HG02885 (cell line): Measurements from ENCODE around the gene ERVMER34-1.
A peak's percentile ranks its signal among the peaks of the same experiment; 100 is the strongest.

Experiments
- ATAC-seq: cut with Tn5 transposase; IDR thresholded peaks from one replicate; pipeline ENCODE4 v1.9.1; 2021; ENCODE audit warnings: mild to moderate bottlenecking; ENCODE audit not compliant: unreplicated experiment, poor library complexity

Gene ERVMER34-1

DNA sequence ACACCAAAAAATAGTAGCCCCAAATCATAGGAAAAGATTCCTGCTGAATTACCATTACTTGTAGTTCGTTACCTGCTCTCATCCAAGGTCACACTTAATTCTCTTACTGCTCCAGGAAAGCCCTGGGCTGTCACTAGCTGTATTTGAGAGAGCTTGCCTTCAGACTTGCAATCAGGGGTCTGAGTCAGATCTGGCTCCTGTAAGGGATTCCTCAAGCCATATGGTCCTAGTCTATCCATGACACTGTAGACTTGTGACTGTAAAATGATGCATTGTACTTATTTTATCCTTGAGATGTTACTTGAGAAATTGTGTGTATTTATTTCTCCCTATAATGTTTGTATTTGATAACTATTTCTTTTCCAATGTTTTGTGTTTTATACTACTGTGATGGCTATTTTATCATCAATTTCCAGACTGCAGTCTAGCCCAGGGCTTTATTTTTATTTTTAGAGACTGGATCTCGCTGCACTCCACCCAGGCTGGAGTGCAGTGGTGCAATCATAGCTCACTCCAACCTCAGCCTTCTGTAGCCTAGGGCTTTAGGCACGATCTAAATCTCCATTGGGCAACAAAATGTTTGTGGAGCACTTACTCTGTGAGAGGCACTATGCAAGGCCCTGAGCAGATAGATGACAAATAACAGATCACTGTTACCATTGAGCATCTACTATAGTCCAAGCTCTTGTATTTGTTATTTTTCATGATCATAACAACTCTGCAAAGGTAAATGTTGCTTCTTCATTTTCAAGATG is 24.2 kb downstream of the ERVMER34-1 start:
- ATAC-seq = no peak

GRCh38 chr4:52721968-52722815 is 29.0 kb downstream of the ERVMER34-1 start:
- peak; percentile 93 for ATAC-seq

DNA sequence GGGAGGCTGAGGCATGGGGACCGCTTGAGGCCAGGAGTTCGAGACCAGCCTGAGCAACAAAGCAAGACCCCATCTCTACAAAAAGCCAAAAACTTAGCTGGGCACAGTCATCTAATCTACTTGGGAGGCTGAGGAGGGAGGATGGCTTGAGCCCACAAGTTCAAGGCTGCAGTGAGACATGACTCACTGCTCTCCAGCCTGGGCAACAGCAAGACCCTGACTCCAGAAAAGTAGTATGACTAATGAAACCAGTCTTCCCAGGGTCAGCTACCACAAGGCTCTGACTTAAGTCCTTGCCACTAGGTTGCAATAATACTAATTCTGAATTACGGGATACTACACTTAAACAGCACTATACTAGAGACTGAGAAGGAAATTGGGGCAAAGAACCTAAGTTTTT is 33.1 kb downstream of the ERVMER34-1 start:
- no peak for ATAC-seq

- no peak for ATAC-seq
Measured at GRCh38 chr4:52716364-52717151, 34.7 kb downstream of the ERVMER34-1 start.

DNA sequence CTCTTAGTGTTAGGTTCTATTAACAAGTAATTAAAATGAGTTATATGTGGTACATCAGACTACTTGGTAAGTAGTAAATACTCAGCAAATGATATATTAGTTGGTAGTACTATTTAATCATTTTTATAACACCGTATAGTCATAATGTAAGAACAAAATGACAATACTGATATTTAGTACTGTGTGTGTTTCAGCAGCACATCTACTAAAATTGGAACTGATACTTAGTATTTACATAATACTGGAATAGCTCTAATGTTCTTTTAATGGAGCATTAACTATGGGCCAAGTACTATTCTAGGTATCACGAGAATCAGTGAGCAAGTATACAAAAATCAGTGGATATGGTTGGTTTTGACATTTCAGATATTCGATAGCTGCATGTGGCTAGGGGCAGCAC is 35.3 kb downstream of the ERVMER34-1 start:
- no peak for ATAC-seq

DNA sequence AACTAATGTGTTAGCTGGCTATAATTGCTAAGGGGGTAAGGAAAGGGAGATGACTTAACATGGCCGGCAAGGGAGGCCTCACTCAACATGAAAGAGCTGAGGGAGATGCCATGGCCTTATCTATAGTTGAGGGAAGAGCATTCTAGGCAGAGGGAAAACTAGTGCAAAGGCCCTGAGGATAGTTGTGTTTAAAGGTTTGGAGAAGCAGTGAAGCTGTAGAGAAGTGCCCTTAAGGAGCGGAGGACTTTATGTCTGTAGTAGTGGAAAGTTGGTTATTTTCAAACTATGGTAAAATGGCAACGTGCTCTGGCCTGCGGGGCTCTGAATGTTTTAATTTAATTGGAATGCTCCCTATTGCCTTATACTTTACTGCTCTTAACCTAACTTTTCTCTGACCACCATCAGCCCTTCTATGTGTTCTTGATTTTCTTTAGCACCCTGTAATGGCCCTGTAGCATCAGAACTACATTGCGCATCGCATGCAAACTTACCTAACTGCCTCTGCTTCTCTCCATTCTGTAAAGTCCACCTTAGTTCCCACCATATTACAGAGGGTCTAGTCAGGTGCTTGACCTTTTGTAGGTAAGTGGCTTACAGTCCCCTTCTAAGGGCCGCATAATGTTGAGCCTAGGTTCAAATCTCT is 35.8 kb downstream of the ERVMER34-1 start:
- ATAC-seq = no peak

DNA sequence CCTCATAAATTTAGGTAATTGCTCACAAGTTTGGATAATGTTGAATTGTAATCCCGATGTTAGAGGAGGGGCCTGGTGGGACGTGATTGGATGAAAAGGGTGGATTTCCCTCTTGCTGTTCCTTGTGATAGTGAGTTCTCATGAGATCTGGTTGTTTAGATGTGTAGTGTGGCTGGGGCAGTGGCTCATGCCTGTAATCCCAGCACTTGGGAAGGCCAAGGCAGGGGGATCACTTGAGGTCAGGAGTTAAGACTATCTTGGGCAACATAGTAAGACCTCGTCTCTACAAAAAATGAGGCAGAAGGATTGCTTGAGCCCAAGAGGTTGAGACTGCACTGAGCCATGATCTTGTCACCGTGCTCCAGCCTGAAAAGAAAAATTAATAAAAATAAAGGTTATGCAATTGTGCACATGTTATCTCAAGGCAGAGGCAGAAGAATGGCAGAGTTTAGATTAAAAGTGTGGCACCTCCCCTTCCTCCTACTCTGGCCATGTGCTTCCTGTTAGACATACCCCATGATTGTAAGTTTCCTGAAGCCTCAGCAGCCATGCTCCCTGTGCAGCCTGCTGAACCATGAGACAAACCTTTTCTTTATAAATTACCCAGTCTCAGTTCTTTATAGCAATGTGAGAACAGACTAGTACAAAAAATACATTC is 36.5 kb downstream of the ERVMER34-1 start:
- ATAC-seq = no peak

DNA sequence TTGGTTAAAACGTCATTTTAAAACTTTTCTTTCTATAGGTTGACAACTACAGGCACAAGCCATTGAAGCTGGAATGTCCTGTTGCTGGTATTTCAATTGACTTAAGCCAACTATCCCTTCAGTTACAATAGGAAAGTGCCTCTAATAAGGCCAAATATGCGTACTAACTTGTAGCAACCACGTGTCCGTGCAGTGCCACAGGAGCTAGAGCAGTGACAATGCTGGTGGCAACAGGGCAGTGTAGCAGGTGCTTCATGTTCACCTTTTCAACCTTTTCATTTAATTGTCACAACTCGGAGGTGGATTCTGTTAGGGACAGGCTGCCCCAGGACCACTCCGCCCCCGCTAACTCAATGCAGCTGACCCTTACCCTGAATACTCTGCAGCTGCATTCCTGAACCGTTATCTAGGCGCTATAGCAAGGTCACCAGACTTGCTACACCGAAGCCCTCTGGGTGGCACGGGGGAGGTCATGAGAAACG is 37.7 kb downstream of the ERVMER34-1 start:
- ATAC-seq = no peak

- ATAC-seq = peak; percentile 87
Measured at GRCh38 chr4:52712251-52713130, 38.7 kb downstream of the ERVMER34-1 start.

DNA sequence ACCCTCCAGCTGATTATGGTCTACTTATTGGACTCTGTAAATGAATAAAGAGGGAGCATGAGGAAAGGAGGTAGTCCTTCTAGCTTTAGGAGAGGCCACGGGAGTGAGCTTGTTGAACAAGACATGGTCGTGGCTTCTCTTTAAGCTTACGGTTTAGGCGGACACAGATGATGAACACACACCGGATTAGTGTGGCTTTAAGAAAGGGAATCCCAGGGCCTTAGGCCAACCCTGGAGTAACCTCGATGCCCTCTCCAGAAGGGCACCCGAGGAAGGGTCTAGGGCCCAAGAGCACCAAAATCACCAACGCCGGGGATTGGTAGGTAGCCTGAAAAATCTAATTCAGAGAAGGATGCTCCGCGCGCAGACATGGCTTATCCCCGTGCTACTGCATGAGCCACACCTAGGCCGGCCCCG is 39.4 kb downstream of the ERVMER34-1 start:
- ATAC-seq = peak; percentile 12

DNA sequence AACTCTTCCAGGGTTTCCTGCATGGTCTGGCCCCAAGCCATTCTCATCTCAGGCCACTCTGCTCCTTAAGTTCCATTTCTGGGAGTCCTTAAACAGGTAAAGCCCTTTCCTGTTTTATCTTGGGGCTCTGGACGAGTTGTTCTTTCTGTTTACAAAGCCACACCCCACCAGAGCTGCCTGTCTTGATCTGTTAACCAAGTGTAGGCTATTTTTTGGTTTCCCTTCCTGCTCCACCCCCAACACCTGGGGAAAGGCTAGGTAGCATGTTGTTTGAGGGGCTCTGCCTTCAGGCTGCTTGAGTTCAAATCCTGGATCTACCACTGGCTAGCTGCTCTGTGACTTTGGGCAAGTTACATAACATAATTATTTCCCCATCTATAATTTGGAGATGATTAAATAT is 40.0 kb downstream of the ERVMER34-1 start:
- no peak for ATAC-seq

- ATAC-seq = no peak
Measured at GRCh38 chr4:52709155-52709554, 42.1 kb downstream of the ERVMER34-1 start.

- ATAC-seq = no peak
Measured at GRCh38 chr4:52704661-52705060, 46.6 kb downstream of the ERVMER34-1 start.

- ATAC-seq = no peak
Measured at GRCh38 chr4:52704133-52704532, 47.1 kb downstream of the ERVMER34-1 start.

DNA sequence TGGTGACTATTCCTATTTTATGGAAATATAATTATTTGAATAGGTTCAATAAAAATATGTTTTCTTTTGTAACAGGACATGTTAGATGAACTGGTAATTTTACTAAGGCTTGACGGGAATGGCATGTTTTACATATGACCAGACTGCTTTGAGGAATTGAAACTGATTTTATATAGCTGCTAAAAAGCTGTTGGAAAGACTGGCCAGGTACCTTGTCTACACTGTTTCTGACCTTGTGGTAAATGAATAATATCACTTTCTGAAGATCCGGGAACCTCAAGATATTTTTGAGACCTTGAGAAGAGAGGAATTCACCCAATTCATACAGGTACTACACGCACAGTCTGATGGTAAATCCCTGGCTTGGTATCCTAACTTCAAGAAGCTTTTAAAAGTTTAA is 50.0 kb downstream of the ERVMER34-1 start:
- ATAC-seq = peak; percentile 98

DNA sequence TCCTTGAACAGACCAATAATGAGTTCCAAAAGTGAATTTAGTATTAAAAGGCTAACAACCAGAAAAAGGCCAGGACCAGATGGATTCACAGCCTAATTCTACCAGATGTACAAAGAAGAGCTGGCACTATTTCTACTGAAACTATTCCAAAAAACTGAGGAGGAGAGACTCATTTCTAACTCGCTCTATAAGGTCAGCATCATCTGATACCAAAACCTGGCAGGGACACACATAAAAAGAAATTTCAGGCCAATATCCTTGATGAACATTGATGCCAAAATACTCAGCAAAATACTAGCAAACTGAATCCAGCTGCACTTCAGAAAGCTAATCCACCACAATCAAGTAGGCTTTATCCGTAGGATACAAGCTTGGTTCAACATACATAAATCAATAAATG is 56.3 kb downstream of the ERVMER34-1 start:
- no peak for ATAC-seq

DNA sequence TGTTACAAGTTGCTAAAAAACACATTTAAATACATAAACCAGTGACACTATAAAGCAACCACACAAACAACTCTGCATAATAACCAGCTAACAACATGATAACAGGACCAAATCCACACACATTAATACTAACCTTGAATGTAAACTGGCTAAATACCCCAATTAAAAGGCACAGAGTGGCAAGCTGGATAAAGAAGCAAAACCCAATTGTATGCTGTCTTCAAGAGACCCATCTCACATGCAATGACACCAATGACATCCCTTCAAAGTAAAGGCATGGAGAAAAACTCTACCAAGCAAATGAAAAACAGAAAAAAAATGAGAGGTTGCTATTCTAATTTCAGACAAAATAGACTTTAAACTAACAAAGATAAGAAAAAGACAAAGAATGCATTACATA is 57.7 kb downstream of the ERVMER34-1 start:
- no peak for ATAC-seq
